ENCODE results near the gene TMEM151A.

TMEM151A gene

GRCh38 chr11:66283461-66284105 is 8.1 kb upstream of the TMEM151A start:
- DNase-seq (ENCODE audit: low read depth, low spot score), result no peak

GRCh38 chr11:66284526-66285078 is 7.1 kb upstream of the TMEM151A start:
- no peak for DNase-seq (ENCODE audit: low read depth, low spot score)

GRCh38 chr11:66285250-66285947 is 6.3 kb upstream of the TMEM151A start:
- no peak for DNase-seq (ENCODE audit: low read depth, low spot score)

- DNase-seq (ENCODE audit: low read depth, low spot score), result no peak
Measured at GRCh38 chr11:66286699-66287098, 5.0 kb upstream of the TMEM151A start.

- DNase-seq (ENCODE audit: low read depth, low spot score), result no peak
Measured at GRCh38 chr11:66287211-66287888, 4.3 kb upstream of the TMEM151A start.

- DNase-seq (ENCODE audit: low read depth, low spot score), result peak; percentile 37
Measured at GRCh38 chr11:66287889-66288670, 3.6 kb upstream of the TMEM151A start.

- peak; percentile 100 for DNase-seq (ENCODE audit: low read depth, low spot score)
Measured at GRCh38 chr11:66288671-66289547, 2.8 kb upstream of the TMEM151A start, which contains the start of gene YIF1A. YIF1A (minus strand) TSS chr11:66289143; CDS start chr11:66288985, 158 bp downstream.

GRCh38 chr11:66289548-66290329 is 2.0 kb upstream of the TMEM151A start:
- peak; percentile 91 for DNase-seq (ENCODE audit: low read depth, low spot score)

GRCh38 chr11:66290330-66290621 is 1.4 kb upstream of the TMEM151A start:
- no peak for DNase-seq (ENCODE audit: low read depth, low spot score)

- DNase-seq (ENCODE audit: low read depth, low spot score), result no peak
Measured at GRCh38 chr11:66291303-66291705, 390 bp upstream of the TMEM151A start.

GRCh38 chr11:66292543-66293332 is 1.0 kb downstream of the TMEM151A start:
- no peak for DNase-seq (ENCODE audit: low read depth, low spot score)

- no peak for DNase-seq (ENCODE audit: low read depth, low spot score)
Measured at GRCh38 chr11:66293352-66293751, 1.7 kb downstream of the TMEM151A start.

GRCh38 chr11:66293777-66294625 is 2.3 kb downstream of the TMEM151A start:
- DNase-seq (ENCODE audit: low read depth, low spot score), result no peak

- no peak for DNase-seq (ENCODE audit: low read depth, low spot score)
Measured at GRCh38 chr11:66294626-66295620, 3.2 kb downstream of the TMEM151A start.

- no peak for DNase-seq (ENCODE audit: low read depth, low spot score)
Measured at GRCh38 chr11:66297610-66298009, 5.9 kb downstream of the TMEM151A start.

- no peak for DNase-seq (ENCODE audit: low read depth, low spot score)
Measured at GRCh38 chr11:66299186-66299585, 7.5 kb downstream of the TMEM151A start.

- no peak for DNase-seq (ENCODE audit: low read depth, low spot score)
Measured at GRCh38 chr11:66302656-66303055, 11.0 kb downstream of the TMEM151A start.
